HFFc6 (cell line): ENCODE data around the gene CALU. TPM values are rescaled to one million over a fixed set of nuclear protein-coding genes. Genes with fewer than 3 reads are reported as not detected.

Source experiments
- DNase-seq: peaks from one replicate; pipeline ENCODE4 v3.0.0-alpha.2; 2018
- H3K27ac Mint-ChIP-seq: 2 replicates; pipeline ENCODE4 v1.8.0; 2020; ENCODE audit warnings: mild to moderate bottlenecking, mixed read lengths
- H3K27me3 Mint-ChIP-seq: 2 replicates; pipeline ENCODE4 v1.8.0; 2021; ENCODE audit warnings: mild to moderate bottlenecking, moderate library complexity, mixed read lengths; ENCODE audit not compliant: insufficient read depth
- H3K36me3 Mint-ChIP-seq: 2 replicates; pipeline ENCODE4 v1.8.0; 2021; ENCODE audit warnings: low read depth, mixed read lengths
- H3K4me1 Mint-ChIP-seq: 2 replicates; pipeline ENCODE4 v1.8.0; 2020; ENCODE audit warnings: low read depth, mixed read lengths
- H3K4me3 Mint-ChIP-seq: 2 replicates; pipeline ENCODE4 v1.8.0; 2020; ENCODE audit warnings: mild to moderate bottlenecking, moderate library complexity, mixed read lengths
- H3K9me3 Mint-ChIP-seq: 2 replicates; pipeline ENCODE4 v1.8.0; 2020; ENCODE audit warnings: mild to moderate bottlenecking, mixed read lengths
- total RNA-seq, 6 experiments: library from RNA; stranded (reverse); fragmentation: NEBNext Ultra II Directional; extraction: Animal tissue kit (Norgen Biotek cat#: 25700); gene quantifications; 2 replicates in 1 of 6; 3 replicates in 5 of 6; pipeline ENCODE4 v1.2.3, GENCODE V29; 2021
- TF ChIP-seq, protein P1 (sequence below): fragments of 200-600 bp; sonication (generic); IDR thresholded peaks from 2 replicates; pipeline ENCODE4 v1.5.0; 2021; ENCODE audit warnings: antibody characterized with exemption, mild to moderate bottlenecking

Gene CALU
- total RNA-seq, 6 experiments from 2014 or later = 821 to 941 (median 887) TPM

DNA sequence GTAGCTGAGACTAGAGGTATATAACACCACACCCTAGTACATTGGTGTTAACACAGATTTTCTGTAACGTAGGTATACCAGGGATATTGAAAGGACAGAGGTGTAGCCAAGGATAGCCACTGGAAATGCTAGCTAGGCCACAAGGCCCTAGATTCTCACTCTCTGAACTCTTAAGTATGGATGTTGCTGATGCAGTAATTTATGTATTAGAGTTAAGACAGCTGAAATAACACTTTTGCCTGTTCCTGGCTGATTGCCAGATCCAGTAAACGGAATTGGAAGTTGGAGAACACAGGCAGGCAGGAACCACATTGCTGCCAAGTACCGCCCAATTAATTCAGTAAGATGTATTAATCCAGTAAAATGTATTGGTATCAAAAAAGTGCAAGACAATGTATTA is 1.8 kb downstream of the CALU start:
- TF ChIP-seq, protein P1, sequence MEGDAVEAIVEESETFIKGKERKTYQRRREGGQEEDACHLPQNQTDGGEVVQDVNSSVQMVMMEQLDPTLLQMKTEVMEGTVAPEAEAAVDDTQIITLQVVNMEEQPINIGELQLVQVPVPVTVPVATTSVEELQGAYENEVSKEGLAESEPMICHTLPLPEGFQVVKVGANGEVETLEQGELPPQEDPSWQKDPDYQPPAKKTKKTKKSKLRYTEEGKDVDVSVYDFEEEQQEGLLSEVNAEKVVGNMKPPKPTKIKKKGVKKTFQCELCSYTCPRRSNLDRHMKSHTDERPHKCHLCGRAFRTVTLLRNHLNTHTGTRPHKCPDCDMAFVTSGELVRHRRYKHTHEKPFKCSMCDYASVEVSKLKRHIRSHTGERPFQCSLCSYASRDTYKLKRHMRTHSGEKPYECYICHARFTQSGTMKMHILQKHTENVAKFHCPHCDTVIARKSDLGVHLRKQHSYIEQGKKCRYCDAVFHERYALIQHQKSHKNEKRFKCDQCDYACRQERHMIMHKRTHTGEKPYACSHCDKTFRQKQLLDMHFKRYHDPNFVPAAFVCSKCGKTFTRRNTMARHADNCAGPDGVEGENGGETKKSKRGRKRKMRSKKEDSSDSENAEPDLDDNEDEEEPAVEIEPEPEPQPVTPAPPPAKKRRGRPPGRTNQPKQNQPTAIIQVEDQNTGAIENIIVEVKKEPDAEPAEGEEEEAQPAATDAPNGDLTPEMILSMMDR = no peak
- Mint-ChIP-seq H3K27ac (peak overlapping the region; percentile 100), H3K9me3 (no peaks in the 10 kb centered on the region; the same call in 1 of the 2 replicates), H3K36me3 (peaks cover 52% of the 10 kb centered on the region), H3K27me3 (peaks cover 20% of the 10 kb centered on the region), H3K4me1 (peaks cover 75% of the 10 kb centered on the region), H3K4me3 (peak overlapping the region; percentile 99)
- no peak for DNase-seq

DNA sequence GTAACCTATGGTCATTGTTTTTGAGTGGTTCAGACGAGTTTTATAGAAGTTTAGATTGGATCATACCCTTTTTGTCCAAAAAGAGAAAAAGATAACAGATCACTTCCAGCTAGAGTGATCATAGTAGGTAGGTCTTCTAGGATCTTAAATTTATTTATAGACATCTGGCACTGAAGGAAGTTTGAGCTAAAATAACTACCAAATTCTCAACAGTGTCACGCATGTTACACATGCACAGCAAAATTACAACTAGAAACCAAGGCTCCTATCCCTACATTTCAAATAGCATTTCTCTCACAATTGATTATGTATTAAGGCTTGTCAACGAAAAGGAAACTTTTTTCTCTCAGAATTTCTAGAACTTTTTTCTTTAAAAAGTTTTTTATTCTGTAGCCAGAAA is 2.3 kb downstream of the CALU start:
- Mint-ChIP-seq H3K36me3 (peaks cover 52% of the 10 kb centered on the region), H3K4me3 (peak overlapping the region; percentile 99), H3K27ac (peak overlapping the region; percentile 100), H3K4me1 (peaks cover 71% of the 10 kb centered on the region), H3K27me3 (peaks cover 20% of the 10 kb centered on the region), H3K9me3 (no peaks in the 10 kb centered on the region; the same call in 1 of the 2 replicates)
- TF ChIP-seq, protein P1 = no peak
- DNase-seq = no peak

DNA sequence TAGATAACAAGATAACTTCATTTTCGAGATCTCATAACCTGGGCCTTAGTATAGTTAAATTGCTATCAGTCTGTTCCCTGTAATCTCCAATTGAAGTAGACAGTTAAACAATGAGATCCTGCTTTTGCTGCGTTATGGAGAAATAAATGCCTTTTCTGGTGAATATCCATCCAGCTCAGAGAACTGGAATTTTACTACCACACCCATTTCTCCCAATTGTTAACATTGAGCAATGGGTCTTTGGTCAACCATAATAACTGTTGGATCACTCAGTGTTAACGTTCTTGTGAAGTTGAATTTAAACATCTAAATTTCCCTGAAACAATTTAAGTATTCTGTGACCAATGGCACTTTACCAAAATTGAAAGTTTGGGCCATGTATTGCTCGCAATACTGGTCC is 3.0 kb downstream of the CALU start:
- Mint-ChIP-seq H3K27ac (peak overlapping the region; percentile 100), H3K27me3 (peaks cover 20% of the 10 kb centered on the region), H3K9me3 (no peaks in the 10 kb centered on the region), H3K4me3 (peak overlapping the region; percentile 99), H3K4me1 (peaks cover 72% of the 10 kb centered on the region), H3K36me3 (peaks cover 57% of the 10 kb centered on the region)
- TF ChIP-seq, protein P1 = no peak
- DNase-seq = peak; percentile 82

- Mint-ChIP-seq H3K4me1 (peaks cover 72% of the 10 kb centered on the region), H3K27me3 (peaks cover 20% of the 10 kb centered on the region)
- DNase-seq = peak; percentile 29
Measured at GRCh38 chr7:128743112-128743772, 4.1 kb downstream of the CALU start.

GRCh38 chr7:128744366-128744905 is 5.3 kb downstream of the CALU start:
- H3K4me3 Mint-ChIP-seq = peak overlapping the region; percentile 99
- peaks cover 77% of the 10 kb centered on the region for H3K4me1 Mint-ChIP-seq
- TF ChIP-seq, protein P1 = no peak
- no peak for DNase-seq
- peaks cover 73% of the 10 kb centered on the region for H3K36me3 Mint-ChIP-seq
- H3K27ac Mint-ChIP-seq = peak overlapping the region; percentile 100
- H3K27me3 Mint-ChIP-seq = peaks cover 12% of the 10 kb centered on the region
- no peaks in the 10 kb centered on the region for H3K9me3 Mint-ChIP-seq

More at GRCh38 chr7:128743112-128743772, 4.1 kb downstream of the CALU start:
- Mint-ChIP-seq H3K4me3 (peak overlapping the region; percentile 99), H3K9me3 (no peaks in the 10 kb centered on the region), H3K36me3 (peaks cover 65% of the 10 kb centered on the region), H3K27ac (peak overlapping the region; percentile 100)
- TF ChIP-seq, protein P1 = no peak
